ENCODE results near the gene SPOCK1.

SPOCK1 gene

DNA sequence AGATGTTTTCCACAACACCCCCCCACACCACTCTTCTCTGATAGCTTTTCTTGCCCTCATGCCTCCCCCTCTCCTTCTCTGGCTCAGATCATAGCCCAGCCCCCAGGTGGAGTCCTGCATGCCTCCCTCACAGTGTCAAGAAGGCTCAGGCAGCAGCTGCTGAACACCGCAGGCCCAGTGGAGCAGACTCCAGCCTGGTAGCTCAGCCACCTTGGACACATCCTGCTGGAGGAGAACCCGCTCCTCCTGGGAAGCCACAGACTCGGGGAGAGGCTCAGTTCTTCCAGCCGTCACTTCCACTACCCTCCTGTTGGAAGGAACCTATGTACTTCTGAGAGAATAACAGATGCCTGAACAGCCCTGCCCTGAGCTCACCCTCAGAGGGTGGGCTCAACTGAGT, 143.4 kb downstream of the SPOCK1 start:
- TF ChIP-seq, protein P1, sequence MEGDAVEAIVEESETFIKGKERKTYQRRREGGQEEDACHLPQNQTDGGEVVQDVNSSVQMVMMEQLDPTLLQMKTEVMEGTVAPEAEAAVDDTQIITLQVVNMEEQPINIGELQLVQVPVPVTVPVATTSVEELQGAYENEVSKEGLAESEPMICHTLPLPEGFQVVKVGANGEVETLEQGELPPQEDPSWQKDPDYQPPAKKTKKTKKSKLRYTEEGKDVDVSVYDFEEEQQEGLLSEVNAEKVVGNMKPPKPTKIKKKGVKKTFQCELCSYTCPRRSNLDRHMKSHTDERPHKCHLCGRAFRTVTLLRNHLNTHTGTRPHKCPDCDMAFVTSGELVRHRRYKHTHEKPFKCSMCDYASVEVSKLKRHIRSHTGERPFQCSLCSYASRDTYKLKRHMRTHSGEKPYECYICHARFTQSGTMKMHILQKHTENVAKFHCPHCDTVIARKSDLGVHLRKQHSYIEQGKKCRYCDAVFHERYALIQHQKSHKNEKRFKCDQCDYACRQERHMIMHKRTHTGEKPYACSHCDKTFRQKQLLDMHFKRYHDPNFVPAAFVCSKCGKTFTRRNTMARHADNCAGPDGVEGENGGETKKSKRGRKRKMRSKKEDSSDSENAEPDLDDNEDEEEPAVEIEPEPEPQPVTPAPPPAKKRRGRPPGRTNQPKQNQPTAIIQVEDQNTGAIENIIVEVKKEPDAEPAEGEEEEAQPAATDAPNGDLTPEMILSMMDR (IDR thresholded peaks at IDR 0.05; ENCODE audit: control insufficient read depth, insufficient read depth, low read depth, low read length, missing control alignments), result no peak

DNA sequence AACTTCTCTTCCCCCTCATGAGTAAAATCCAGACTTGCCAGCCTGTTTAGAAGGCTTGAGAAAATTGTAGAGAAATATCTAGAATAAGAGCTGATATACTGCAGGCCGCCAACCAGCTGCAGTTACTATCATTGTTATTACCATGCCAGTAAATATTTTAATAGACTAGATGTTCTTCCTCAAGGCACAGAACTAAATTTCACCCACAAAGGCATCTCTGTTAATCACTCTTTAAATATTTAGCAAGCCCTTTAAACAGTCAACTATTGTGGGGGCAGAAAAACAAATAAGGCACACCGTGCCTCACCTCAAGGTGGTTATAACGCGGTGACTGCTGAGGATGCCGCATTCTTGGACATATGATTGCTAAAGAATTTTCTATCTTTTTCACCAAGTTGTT, 147.0 kb downstream of the SPOCK1 start:
- TF ChIP-seq, protein P1 (IDR thresholded peaks at IDR 0.05; ENCODE audit: control insufficient read depth, insufficient read depth, low read depth, low read length, missing control alignments), result no peak

More for the DNA sequence above, 143.4 kb downstream of the SPOCK1 start:
- no peak overlapping the region for H3K4me3 ChIP-seq (ENCODE audit: control insufficient read depth, low read depth, low read length)
- DNase-seq (ENCODE audit: low read depth), result no peak

DNA sequence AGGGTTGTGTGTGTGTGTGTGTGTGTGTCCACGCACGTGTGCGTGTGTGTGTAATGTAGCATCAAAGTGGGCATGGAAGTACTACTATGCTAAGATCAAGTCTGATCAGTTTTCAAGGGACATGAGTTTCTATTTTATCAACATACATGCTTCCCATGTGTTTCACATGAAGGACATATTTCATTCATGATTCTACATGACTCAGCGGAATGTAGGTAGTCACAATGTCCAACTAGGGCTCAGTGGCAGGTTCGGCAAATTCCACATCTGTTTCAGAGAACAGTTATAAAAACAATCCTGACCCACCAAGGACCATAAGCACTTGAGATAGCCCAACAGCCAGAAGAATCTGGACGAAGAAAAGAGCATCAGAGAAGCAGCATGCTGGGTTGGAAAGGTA, 148.3 kb downstream of the SPOCK1 start:
- DNase-seq (ENCODE audit: low read depth), result no peak
- no peak overlapping the region for H3K4me3 ChIP-seq (ENCODE audit: control insufficient read depth, low read depth, low read length)
- TF ChIP-seq, protein P1 (IDR thresholded peaks at IDR 0.05; ENCODE audit: control insufficient read depth, insufficient read depth, low read depth, low read length, missing control alignments), result no peak

More for the DNA sequence above, 147.0 kb downstream of the SPOCK1 start:
- H3K4me3 ChIP-seq (ENCODE audit: control insufficient read depth, low read depth, low read length), result no peak overlapping the region
- DNase-seq (ENCODE audit: low read depth), result no peak

DNA sequence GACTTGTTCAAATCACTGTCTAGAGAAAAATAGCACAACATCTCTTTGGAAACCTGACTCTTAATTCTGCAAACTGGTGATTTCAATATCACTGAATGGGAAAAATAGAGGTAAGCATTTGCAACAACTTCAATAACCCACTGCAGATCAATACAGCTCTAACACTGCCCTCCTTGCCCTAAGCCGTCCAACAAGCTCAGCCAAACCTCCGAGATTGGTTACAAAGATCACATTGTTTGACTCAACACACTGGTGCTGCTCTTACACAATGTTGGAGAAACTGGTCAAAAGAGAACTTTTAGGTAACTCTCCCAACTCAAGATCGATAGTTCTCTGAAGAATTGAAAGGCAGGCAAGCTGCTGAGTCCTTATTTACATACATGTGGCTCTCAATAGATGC, 150.4 kb downstream of the SPOCK1 start:
- no peak overlapping the region for H3K4me3 ChIP-seq (ENCODE audit: control insufficient read depth, low read depth, low read length)
- no peak for DNase-seq (ENCODE audit: low read depth)
- TF ChIP-seq, protein P1 (IDR thresholded peaks at IDR 0.05; ENCODE audit: control insufficient read depth, insufficient read depth, low read depth, low read length, missing control alignments), result no peak

DNA sequence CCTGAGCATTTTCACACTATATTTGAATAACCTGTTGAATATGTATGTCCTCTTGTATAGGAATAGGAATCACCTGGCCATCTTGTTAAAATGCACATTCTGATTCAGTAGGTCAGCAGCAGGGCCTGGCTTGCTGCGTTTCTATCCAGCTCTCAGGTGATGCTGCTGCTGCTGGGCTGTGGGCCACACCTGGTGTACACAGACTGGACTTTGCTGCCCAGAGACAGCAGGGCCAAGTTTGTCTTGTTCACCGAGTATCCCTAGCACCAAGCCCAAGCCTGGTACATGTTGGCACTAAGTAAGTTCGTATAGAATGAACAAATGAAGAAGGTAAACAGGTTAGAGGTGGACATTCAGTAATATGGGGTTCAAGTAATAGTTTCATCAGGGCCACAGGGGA, 151.3 kb downstream of the SPOCK1 start:
- DNase-seq (ENCODE audit: low read depth), result no peak
- TF ChIP-seq, protein P1 (IDR thresholded peaks at IDR 0.05; ENCODE audit: control insufficient read depth, insufficient read depth, low read depth, low read length, missing control alignments), result no peak
- no peak overlapping the region for H3K4me3 ChIP-seq (ENCODE audit: control insufficient read depth, low read depth, low read length)

DNA sequence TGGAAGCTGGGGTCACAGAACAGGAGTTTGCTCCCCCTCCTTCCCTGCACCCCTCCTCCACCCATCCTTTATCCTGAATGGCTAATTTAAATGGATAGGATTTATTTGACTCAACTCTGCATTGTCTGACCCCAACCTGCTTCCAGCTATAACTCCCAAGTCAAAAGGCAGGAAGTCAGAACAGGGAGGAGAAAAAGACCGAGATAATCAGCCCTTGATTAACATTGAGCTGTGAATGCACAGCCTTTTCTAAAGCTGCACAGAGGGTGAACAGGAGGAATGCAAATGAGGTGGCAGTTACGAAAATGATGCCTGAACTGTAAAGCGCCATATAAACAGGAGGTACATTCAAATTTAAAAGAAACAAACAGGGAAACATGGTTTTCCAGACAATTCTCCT, 152.8 kb downstream of the SPOCK1 start:
- no peak overlapping the region for H3K4me3 ChIP-seq (ENCODE audit: control insufficient read depth, low read depth, low read length)
- no peak for DNase-seq (ENCODE audit: low read depth)
- TF ChIP-seq, protein P1 (IDR thresholded peaks at IDR 0.05; ENCODE audit: control insufficient read depth, insufficient read depth, low read depth, low read length, missing control alignments), result no peak

DNA sequence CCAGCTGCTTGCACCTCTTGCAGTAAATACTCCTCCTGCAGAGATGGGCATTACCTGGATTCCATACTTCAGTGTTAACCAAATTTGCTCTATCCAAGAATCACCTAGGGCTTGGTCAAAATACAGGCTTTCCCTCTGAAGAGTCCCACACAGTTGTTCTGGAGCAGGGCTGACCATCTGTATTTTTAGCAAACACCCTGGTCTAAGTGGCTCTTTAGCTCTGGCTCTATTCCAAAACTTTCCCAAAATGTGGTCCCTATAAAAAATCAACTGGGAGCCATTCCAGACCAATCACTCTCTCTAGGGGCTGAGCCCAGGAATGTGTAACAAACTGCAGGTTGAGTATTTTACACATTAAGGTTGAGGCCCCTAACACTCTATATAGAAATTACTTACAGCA, 153.7 kb downstream of the SPOCK1 start:
- TF ChIP-seq, protein P1 (IDR thresholded peaks at IDR 0.05; ENCODE audit: control insufficient read depth, insufficient read depth, low read depth, low read length, missing control alignments), result no peak
- no peak for DNase-seq (ENCODE audit: low read depth)
- H3K4me3 ChIP-seq (ENCODE audit: control insufficient read depth, low read depth, low read length), result no peak overlapping the region
